Breast epithelium (tissue), 4 donors: ENCODE data around the gene PLCXD1. TPM values are rescaled to one million over a fixed set of nuclear protein-coding genes. Genes with fewer than 3 reads are reported as not detected.

ENCODE experiments used
- DNase-seq, 2 donors: peaks; one replicate each; pipeline ENCODE4 v3.0.0-alpha.2; 2019; ENCODE audit warnings: low spot score in 2 of 2
- H3K27ac ChIP-seq, 2 donors: fragments of 200-600 bp; sonication (generic) in 1 of 2; one replicate each; pipeline ENCODE4 v1.5.1; 2016 to 2019; ENCODE audit warnings: mild to moderate bottlenecking in 1 of 2
- H3K27me3 ChIP-seq, 2 donors: fragments of 200-600 bp; sonication (generic) in 1 of 2; one replicate each; pipeline versions ENCODE4 v1.5.1 to v1.6.0; 2017 to 2019; ENCODE audit warnings: control low read depth in 1 of 2, mild to moderate bottlenecking in 1 of 2
- H3K36me3 ChIP-seq: fragments of 200-600 bp; one replicate; pipeline ENCODE4 v1.5.1; 2019
- H3K4me1 ChIP-seq, 2 donors: fragments of 200-600 bp; sonication (generic); one replicate each; pipeline ENCODE4 v1.5.1; 2016 to 2019; ENCODE audit warnings: control low read depth in 1 of 2
- H3K4me3 ChIP-seq, 3 donors: fragments of 200-600 bp; sonication (generic); 1 replicate in 2 of 3; 2 replicates in 1 of 3; pipeline ENCODE4 v1.5.1; 2016 to 2019; ENCODE audit warnings: mild to moderate bottlenecking in 3 of 3, moderate library complexity in 2 of 3
- H3K9me3 ChIP-seq, 2 donors: fragments of 200-600 bp; sonication (generic) in 1 of 2; one replicate each; pipeline ENCODE4 v1.5.1; 2016 to 2019; ENCODE audit warnings: control low read depth in 1 of 2
- CTCF ChIP-seq, 3 donors: fragments of 450-650 bp; IDR thresholded peaks; one replicate each; pipeline ENCODE4 v1.5.1; 2016 to 2017; ENCODE audit warnings: antibody characterized with exemption in 3 of 3, mild to moderate bottlenecking in 3 of 3, moderate library complexity in 3 of 3
- POLR2A ChIP-seq: fragments of 450-650 bp; IDR thresholded peaks from one replicate; pipeline ENCODE4 v1.6.1; 2016; ENCODE audit warnings: antibody characterized with exemption, mild to moderate bottlenecking, moderate library complexity
- POLR2AphosphoS5 ChIP-seq, 3 donors: sonication (generic); formaldehyde crosslinking; IDR thresholded peaks; one replicate each; pipeline ENCODE4 v1.6.1; 2017; ENCODE audit warnings: antibody characterized with exemption in 3 of 3
- intact Hi-C: fragments of 100-400 bp; cut with DNase I; formaldehyde crosslinking; loops from one replicate; pipeline ENCODE4 v1.15.1; 2023; ENCODE audit warnings: low total_unique reads
- total RNA-seq, 3 donors: library from RNA; depleted of rRNA; stranded (reverse); fragments of >200 nt; gene quantifications; one replicate each; pipeline ENCODE4 v1.1.0, GENCODE V29; 2016

PLCXD1 gene
- total RNA-seq, 3 donors from 2014 or later, result 10.5 to 15.5 (median 12.3) TPM

DNA sequence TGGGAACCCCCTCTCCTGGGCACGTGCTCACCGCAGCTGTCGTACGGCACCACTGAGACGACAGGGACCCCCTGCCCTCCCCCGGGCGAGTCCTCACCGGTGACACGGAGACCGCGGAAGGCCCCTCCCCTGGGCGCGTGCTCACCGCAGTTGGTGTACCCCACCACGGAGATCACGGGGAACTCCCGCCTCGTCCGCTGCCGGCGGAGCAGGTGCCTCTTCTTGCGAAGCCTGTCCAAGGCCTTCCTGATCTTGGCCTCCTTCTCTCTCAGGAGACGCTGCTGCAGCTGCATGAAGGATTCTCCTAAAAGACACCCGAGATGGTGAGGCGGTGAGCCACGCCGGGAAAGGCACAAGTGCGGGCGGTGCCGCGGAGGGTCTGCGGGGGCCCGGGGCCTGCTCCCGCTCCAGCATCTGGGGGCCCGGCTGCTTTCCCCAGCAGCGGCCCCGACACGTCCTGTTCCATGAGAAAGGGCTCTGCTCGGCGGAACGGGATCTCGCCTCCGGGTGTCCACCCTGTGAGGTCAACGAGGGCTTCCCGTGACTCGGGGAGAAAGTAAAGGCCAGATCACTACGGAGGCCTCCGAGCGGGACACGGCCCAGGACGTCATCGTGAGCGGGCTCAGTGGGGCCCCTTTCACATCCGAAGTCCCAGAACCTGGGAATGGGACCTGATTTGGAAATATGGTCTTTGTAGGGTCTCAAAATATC lies 31.6 kb downstream of the PLCXD1 start:
- no peak overlapping the region for H3K27ac ChIP-seq
- DNase-seq, result no peak
- intact Hi-C loops, result no loop called here
- H3K36me3 ChIP-seq, result peaks cover 5% of the 10 kb centered on the region
- no peaks in the 10 kb centered on the region for H3K27me3 ChIP-seq
- no peak for TF ChIP-seq POLR2AphosphoS5 (IDR thresholded peaks at IDR 0.05)
- TF ChIP-seq POLR2A, result no peak
- TF ChIP-seq CTCF (IDR thresholded peaks at IDR 0.05), result no peak
- no peak overlapping the region for H3K4me3 ChIP-seq
- H3K9me3 ChIP-seq, result no peaks in the 10 kb centered on the region
- no peaks in the 10 kb centered on the region for H3K4me1 ChIP-seq

DNA sequence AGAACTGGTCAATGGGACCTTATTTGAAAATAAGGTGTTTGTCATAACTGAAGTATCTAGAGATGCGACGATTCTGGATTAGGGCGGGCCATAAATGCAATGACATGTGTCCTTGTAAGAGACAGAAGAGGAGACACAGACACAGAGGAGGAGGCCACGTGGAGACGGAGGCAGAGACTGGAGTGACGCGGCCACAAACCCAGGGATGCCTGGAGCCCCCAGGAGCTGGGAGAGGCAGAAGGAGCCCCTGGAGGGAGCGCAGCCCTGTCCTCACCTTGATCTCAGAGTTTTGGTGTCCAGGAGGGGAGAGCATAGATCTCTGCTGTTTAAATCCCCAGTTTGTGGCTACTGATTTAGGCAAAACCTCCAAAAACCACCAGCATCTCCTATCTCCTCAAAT lies 32.4 kb downstream of the PLCXD1 start:
- no peak for TF ChIP-seq CTCF (IDR thresholded peaks at IDR 0.05)
- no peak for TF ChIP-seq POLR2AphosphoS5 (IDR thresholded peaks at IDR 0.05)
- no peak for TF ChIP-seq POLR2A
- Histone ChIP-seq H3K27ac (no peak overlapping the region), H3K27me3 (no peaks in the 10 kb centered on the region), H3K36me3 (peaks cover 5% of the 10 kb centered on the region), H3K9me3 (no peaks in the 10 kb centered on the region), H3K4me1 (no peaks in the 10 kb centered on the region), H3K4me3 (no peak overlapping the region)
- intact Hi-C loops, result no loop called here
- DNase-seq, result no peak

GRCh38 chrX:314049-314448 lies 32.9 kb downstream of the PLCXD1 start:
- intact Hi-C loops, result no loop called here
- no peaks in the 10 kb centered on the region for H3K9me3 ChIP-seq
- no peak overlapping the region for H3K4me3 ChIP-seq
- no peak for DNase-seq
- H3K27ac ChIP-seq, result no peak overlapping the region
- TF ChIP-seq POLR2AphosphoS5 (IDR thresholded peaks at IDR 0.05) (no peak), CTCF (IDR thresholded peaks at IDR 0.05) (no peak), POLR2A (no peak)
- no peaks in the 10 kb centered on the region for H3K4me1 ChIP-seq
- no peaks in the 10 kb centered on the region for H3K27me3 ChIP-seq
- peaks cover 5% of the 10 kb centered on the region for H3K36me3 ChIP-seq

DNA sequence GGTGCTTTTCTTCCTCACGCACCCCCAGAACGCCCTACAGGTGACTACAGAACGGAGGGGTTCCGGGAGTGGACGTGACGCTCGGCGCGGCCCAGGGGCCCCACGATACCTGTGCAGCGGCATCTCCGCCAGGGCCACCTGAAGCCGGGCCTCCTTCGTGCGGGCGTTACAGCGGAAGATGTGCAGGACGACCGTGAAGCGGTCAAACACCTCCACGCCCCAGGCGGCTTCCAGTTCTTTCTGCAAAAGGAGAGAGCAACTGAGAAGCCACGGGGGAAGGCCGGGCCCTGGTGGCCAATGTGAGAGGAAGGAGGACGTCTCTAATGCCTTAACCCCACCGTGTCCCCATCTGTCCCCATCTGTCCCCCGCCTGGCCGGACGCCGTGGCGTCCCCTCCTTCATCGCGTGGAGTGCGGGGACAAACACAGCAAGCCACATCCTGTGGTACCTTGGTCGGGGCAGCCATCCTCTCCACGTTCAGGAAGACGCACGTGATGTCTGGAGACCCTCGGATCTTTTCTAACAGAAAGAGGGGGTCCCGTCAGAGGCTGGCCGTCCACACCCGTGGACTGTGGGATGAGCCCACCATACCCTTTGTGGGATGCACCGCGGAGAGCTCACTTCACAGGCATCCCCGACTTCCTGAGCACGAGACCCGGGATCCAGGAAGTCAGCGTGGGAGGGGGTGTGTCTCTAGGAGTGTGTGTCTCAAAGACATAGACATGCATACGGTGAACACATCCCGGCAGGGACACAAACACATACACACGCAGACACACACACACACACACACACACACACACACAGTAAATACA lies 33.8 kb downstream of the PLCXD1 start:
- DNase-seq, result peak in 1 of 2 donors; percentile 40
- intact Hi-C loops, result no loop called here

More for the DNA sequence above, 33.8 kb downstream of the PLCXD1 start:
- Histone ChIP-seq H3K9me3 (no peaks in the 10 kb centered on the region), H3K4me1 (peaks cover 0 to 3% of the 10 kb centered on the region in 2 donors), H3K4me3 (no peak overlapping the region), H3K27me3 (no peaks in the 10 kb centered on the region), H3K36me3 (peaks cover 5% of the 10 kb centered on the region), H3K27ac (no peak overlapping the region)
- TF ChIP-seq POLR2AphosphoS5 (IDR thresholded peaks at IDR 0.05) (no peak), POLR2A (no peak), CTCF (IDR thresholded peaks at IDR 0.05) (no peak)
